C4-2B (cell line): ENCODE data around the gene CKB.

Experiments
- H3K27ac ChIP-seq: fragments of 450-650 bp; 2 replicates; pipeline ENCODE4 v1.5.1; 2017
- CTCF ChIP-seq: fragments of 450-650 bp; conservative IDR thresholded peaks from 2 replicates; pipeline ENCODE4 v1.5.1; 2017; ENCODE audit warnings: mild to moderate bottlenecking
- ZFX ChIP-seq: fragments of 450-650 bp; IDR thresholded peaks from 2 replicates; pipeline ENCODE4 v1.6.1; 2017

Gene CKB

GRCh38 chr14:103526247-103526913, 3.8 kb upstream of the CKB start:
- TF ChIP-seq CTCF (no peak), ZFX (no peak)
- peak overlapping the region; percentile 96 for H3K27ac ChIP-seq

DNA sequence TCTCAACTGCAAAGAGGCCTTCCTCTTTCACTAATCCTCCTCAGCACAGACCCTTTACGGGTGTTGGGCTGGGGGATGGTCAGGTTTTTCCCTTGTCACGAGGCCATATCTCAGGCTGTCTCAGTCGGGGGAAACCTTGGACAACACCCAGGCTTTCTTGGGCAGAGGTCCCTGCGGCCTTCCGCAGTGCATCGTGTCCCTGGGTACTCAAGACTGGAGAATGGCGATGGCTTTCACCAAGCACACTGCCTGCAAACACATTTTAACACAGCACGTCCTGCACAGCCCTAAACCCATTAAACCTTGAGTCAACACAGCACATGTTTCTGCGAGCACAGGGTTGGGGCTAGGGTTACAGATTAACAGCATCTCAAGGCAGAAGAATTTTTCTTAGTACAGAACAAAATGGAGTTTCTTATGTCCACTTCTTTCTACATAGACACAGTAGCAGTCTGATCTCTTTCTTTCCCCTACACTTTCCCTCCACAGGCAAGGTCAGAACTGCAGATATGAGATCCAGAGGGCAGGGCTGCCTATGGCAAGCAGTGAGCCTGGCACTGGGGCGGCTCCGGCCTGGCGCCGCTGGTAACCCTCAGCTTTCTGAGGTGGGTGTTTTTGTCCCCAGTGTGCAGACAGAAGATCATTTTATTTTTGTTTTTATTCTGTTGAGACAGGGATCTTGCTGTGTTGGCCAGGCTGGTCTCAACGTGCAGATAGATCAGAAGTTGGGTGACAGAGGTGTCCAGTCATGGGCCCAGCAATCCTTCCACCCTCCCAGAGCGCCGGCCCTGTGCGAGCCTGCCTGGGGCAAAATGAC, 3.0 kb upstream of the CKB start:
- H3K27ac ChIP-seq, result peak overlapping the region; percentile 96

GRCh38 chr14:103524002-103524935, 1.6 kb upstream of the CKB start:
- peak overlapping the region; percentile 96 for H3K27ac ChIP-seq
- TF ChIP-seq CTCF, result no peak
- TF ChIP-seq ZFX, result no peak

DNA sequence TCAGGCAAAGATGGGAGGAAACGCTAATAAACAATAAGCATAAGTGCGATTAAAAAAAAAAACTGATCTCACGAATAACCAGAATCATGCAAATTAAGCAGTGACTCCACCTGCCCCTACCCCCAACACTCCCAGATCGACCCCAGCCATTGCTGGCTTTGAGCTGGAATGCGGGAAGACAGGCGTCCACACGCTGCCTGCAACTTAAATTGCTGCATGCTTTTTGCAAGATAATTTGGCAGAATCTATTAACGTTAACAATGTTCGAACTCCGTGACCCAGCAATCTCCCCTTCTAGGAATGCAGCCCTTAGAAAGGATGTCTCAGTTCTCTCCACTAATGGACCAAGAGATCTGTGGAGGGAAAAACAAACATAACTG, 935 bp upstream of the CKB start:
- H3K27ac ChIP-seq, result peak overlapping the region; percentile 96
- TF ChIP-seq CTCF (no peak), ZFX (no peak)

- peak overlapping the region; percentile 96 for H3K27ac ChIP-seq
- TF ChIP-seq ZFX, result no peak
Observed at GRCh38 chr14:103521951-103522563, 573 bp downstream of the CKB start.

GRCh38 chr14:103521438-103521950, 1.1 kb downstream of the CKB start:
- TF ChIP-seq ZFX, result 0 out of 2 replicates have a peak, but pooled peaks have one; percentile 38
- TF ChIP-seq CTCF, result no peak; the same call in 1 of the 2 replicates
- peak overlapping the region; percentile 96 for H3K27ac ChIP-seq

GRCh38 chr14:103520657-103521437, 1.8 kb downstream of the CKB start:
- H3K27ac ChIP-seq, result peak overlapping the region; percentile 96

More at GRCh38 chr14:103520657-103521437, 1.8 kb downstream of the CKB start:
- TF ChIP-seq ZFX (no peak), CTCF (no peak; the same call in 1 of the 2 replicates)
